K562 (cell line): ENCODE results near the gene CD68. TPM values are rescaled to one million over a fixed set of nuclear protein-coding genes. Genes with fewer than 3 reads are reported as not detected.

Experiments used
- COPS2 ChIP-seq: fragments of 450-650 bp; conservative IDR thresholded peaks from 2 replicates; pipeline ENCODE4 v1.6.1; 2016; ENCODE audit warnings: mild to moderate bottlenecking, moderate library complexity
- DNMT1 ChIP-seq: fragments of 450-650 bp; IDR thresholded peaks from 2 replicates; pipeline ENCODE4 v1.6.1; 2016; ENCODE audit warnings: antibody characterized with exemption, mild to moderate bottlenecking
- ETV5 ChIP-seq: sonication (generic); formaldehyde crosslinking; IDR thresholded peaks from 2 replicates; pipeline ENCODE4 v1.4.0; 2020; ENCODE audit warnings: low read depth, mild to moderate bottlenecking, missing genetic modification reagents
- MLLT1 ChIP-seq, 2 experiments: fragments of 450-650 bp; IDR thresholded peaks; 2 replicates each; pipeline ENCODE4 v1.6.1; 2016
- MNT ChIP-seq, 2 experiments: fragments of 450-650 bp; conservative IDR thresholded peaks; 2 replicates each; pipeline ENCODE4 v1.6.1; 2017; ENCODE audit warnings: mild to moderate bottlenecking in 2 of 2, moderate library complexity in 2 of 2
- RBBP5 ChIP-seq: fragments of 200-600 bp; sonication (generic); IDR thresholded peaks from 2 replicates; pipeline ENCODE4 v1.6.1; 2012; ENCODE audit warnings: borderline replicate concordance, mild to moderate bottlenecking, low read length, control low read depth, inconsistent platforms; ENCODE audit not compliant: insufficient read depth, poor library complexity, severe bottlenecking
- RBM14 ChIP-seq: fragments of 200-400 bp; formaldehyde crosslinking; IDR thresholded peaks from 2 replicates; pipeline ENCODE4 v1.6.1; 2018; ENCODE audit warnings: low read depth, mild to moderate bottlenecking, low read length, moderate library complexity, borderline replicate concordance; ENCODE audit not compliant: insufficient read depth
- SREBF1 ChIP-seq: fragments of 150-350 bp; IDR thresholded peaks from 2 replicates; pipeline ENCODE4 v1.6.1; 2014; ENCODE audit warnings: antibody characterized with exemption, low read depth, low read length, borderline replicate concordance
- TAF1 ChIP-seq: IDR thresholded peaks from 2 replicates; pipeline ENCODE4 v1.6.1; 2011; ENCODE audit warnings: mild to moderate bottlenecking, low read length, moderate library complexity; ENCODE audit not compliant: insufficient read depth, control insufficient read depth, severe bottlenecking; ENCODE audit errors: extremely low read depth
- TAL1 ChIP-seq: fragments of 450-650 bp; IDR thresholded peaks from 2 replicates; pipeline ENCODE4 v1.6.1; 2016; ENCODE audit warnings: mild to moderate bottlenecking
- USF1 ChIP-seq: sonication (generic); formaldehyde crosslinking; IDR thresholded peaks from 2 replicates; pipeline ENCODE4 v1.9.0; 2022; ENCODE audit warnings: mild to moderate bottlenecking, missing genetic modification reagents
- ZFP36 ChIP-seq: fragments of 150-350 bp; IDR thresholded peaks from 2 replicates; pipeline ENCODE4 v1.6.1; 2018; ENCODE audit warnings: low read length, low read depth; ENCODE audit not compliant: partially characterized antibody
- polyA plus RNA-seq, 8 experiments: library from polyadenylated mRNA; depleted of rRNA in 4 of 8; stranded (reverse) in 5 of 8; unstranded in 3 of 8; fragments of >200 nt; fragmentation: Nextera tagmentation in 2 of 8; fragmentation: Illumina TruSeq in 1 of 8; extraction: Ambion mirVana in 2 of 8; extraction: Trizol in 1 of 8; gene quantifications; 2 replicates each; pipeline versions ENCODE4 v1.2.1 to v1.2.3, GENCODE V29; 2011 to 2014; ENCODE audit warnings: inconsistent platforms in 1 of 8, missing spikeins in 1 of 8
- total RNA-seq, 7 experiments: library from RNA; depleted of rRNA in 6 of 7; stranded (reverse); fragments of >200 nt in 6 of 7; fragmentation: Illumina TruSeq in 2 of 7; extraction: Trizol in 2 of 7; gene quantifications; 2 replicates each; pipeline versions ENCODE4 v1.2.1 to v1.2.3, GENCODE V29; 2011 to 2021; ENCODE audit warnings: low replicate concordance in 1 of 7

Gene CD68
- total and polyA plus RNA-seq, 9 of the 15 experiments (the other 6 are each of a cell fraction or from before 2014, with no cell fraction given), result 28.2 to 89.8 (median 37.7) TPM

GRCh38 chr17:7573324-7574080, 5.9 kb upstream of the CD68 start (continued):
- TF ChIP-seq MNT (conservative IDR thresholded peaks at IDR 0.05), result peak; percentile 96 to 98
- TF ChIP-seq USF1 (CRISPR knock-in tag), result peak; percentile 47; the same call in 1 of the 2 replicates
- TF ChIP-seq DNMT1, result no peak
- peak in 1 of 2 experiments; percentile 10; a peak in 1 of 4 replicates for TF ChIP-seq MLLT1 (IDR thresholded peaks at IDR 0.05)
- TF ChIP-seq ZFP36, result no peak
- peak; percentile 74 for TF ChIP-seq ETV5 (CRISPR knock-in tag)
- no peak for TF ChIP-seq COPS2
- TF ChIP-seq TAL1, result no peak
- peak; percentile 25 for TF ChIP-seq RBBP5
- TF ChIP-seq TAF1, result peak; percentile 57
- 0 out of 2 replicates have a peak, but pooled peaks have one; percentile 10 for TF ChIP-seq RBM14
- TF ChIP-seq SREBF1, result no peak
- TF ChIP-seq, all 486 proteins: peak for 72
